Measurements from ENCODE around the gene MYO1C. TPM values are rescaled to one million over a fixed set of nuclear protein-coding genes. Genes with fewer than 3 reads are reported as not detected.
"Not testable (repeated sequence)": the region's sequence is repeated elsewhere in the genome, so short reads cannot be mapped to it uniquely, and the experiment has no call there.

The MYO1C gene
- total RNA-seq, 1 donor, result 4.0 TPM

GRCh38 chr17:1470071-1470754 lies 22.3 kb downstream of the MYO1C start:
- peak in 2 of 3 donors; percentile 45 to 70 for DNase-seq (ENCODE audit: low read depth in 2 of 3, low spot score in 2 of 3)

- DNase-seq (ENCODE audit: low read depth in 2 of 3, low spot score in 2 of 3), result no peak
These were observed 23.1 kb downstream of the MYO1C start for GRCh38 chr17:1469231-1469852.

GRCh38 chr17:1467898-1468492 lies 24.5 kb downstream of the MYO1C start:
- DNase-seq (ENCODE audit: low read depth in 2 of 3, low spot score in 2 of 3), result no peak

GRCh38 chr17:1467258-1467657 lies 25.2 kb downstream of the MYO1C start:
- no peak for DNase-seq (ENCODE audit: low read depth in 2 of 3, low spot score in 2 of 3)

- DNase-seq (ENCODE audit: low read depth in 2 of 3, low spot score in 2 of 3), result no peak
These were observed 28.3 kb downstream of the MYO1C start for GRCh38 chr17:1464186-1464585.

- no peak for DNase-seq (ENCODE audit: low read depth in 2 of 3, low spot score in 2 of 3)
These were observed 30.0 kb downstream of the MYO1C start for GRCh38 chr17:1462164-1463112.

GRCh38 chr17:1461198-1461944 lies 31.1 kb downstream of the MYO1C start:
- DNase-seq (ENCODE audit: low read depth in 2 of 3, low spot score in 2 of 3), result no peak

GRCh38 chr17:1460233-1460632 lies 32.3 kb downstream of the MYO1C start:
- peak in 1 of 3 donors; percentile 41 for DNase-seq (ENCODE audit: low read depth in 2 of 3, low spot score in 2 of 3)

- DNase-seq (ENCODE audit: low read depth in 2 of 3, low spot score in 2 of 3), result peak; percentile 96 to 98 (median 97)
These were observed 36.5 kb downstream of the MYO1C start, which contains the start of gene CRK for GRCh38 chr17:1455797-1456599. CRK (minus strand) TSS chr17:1456232; CDS start chr17:1456117, 115 bp downstream.

- peak in 2 of 3 donors; percentile 45 to 59 for DNase-seq (ENCODE audit: low read depth in 2 of 3, low spot score in 2 of 3)
These were observed 37.1 kb downstream of the MYO1C start for GRCh38 chr17:1455291-1455796.

- no peak for DNase-seq (ENCODE audit: low read depth in 2 of 3, low spot score in 2 of 3)
These were observed 37.9 kb downstream of the MYO1C start for GRCh38 chr17:1454541-1454940.

GRCh38 chr17:1453694-1454093 lies 38.8 kb downstream of the MYO1C start:
- DNase-seq (ENCODE audit: low read depth in 2 of 3, low spot score in 2 of 3), result not testable (repeated sequence)

- DNase-seq (ENCODE audit: low read depth in 2 of 3, low spot score in 2 of 3), result no peak
These were observed 39.6 kb downstream of the MYO1C start for GRCh38 chr17:1452836-1453235.

- DNase-seq (ENCODE audit: low read depth in 2 of 3, low spot score in 2 of 3), result not testable (repeated sequence)
These were observed 42.2 kb downstream of the MYO1C start for GRCh38 chr17:1450261-1450660.

GRCh38 chr17:1449412-1449967 lies 43.0 kb downstream of the MYO1C start:
- DNase-seq (ENCODE audit: low read depth in 2 of 3, low spot score in 2 of 3), result no peak

- DNase-seq (ENCODE audit: low read depth in 2 of 3, low spot score in 2 of 3), result no peak
These were observed 45.4 kb downstream of the MYO1C start for GRCh38 chr17:1447052-1447451.

GRCh38 chr17:1446201-1446600 lies 46.3 kb downstream of the MYO1C start:
- DNase-seq (ENCODE audit: low read depth in 2 of 3, low spot score in 2 of 3), result no peak

GRCh38 chr17:1445695-1446094 lies 46.8 kb downstream of the MYO1C start:
- DNase-seq (ENCODE audit: low read depth in 2 of 3, low spot score in 2 of 3), result not testable (repeated sequence)

GRCh38 chr17:1442721-1443120 lies 49.8 kb downstream of the MYO1C start:
- not testable (repeated sequence) for DNase-seq (ENCODE audit: low read depth in 2 of 3, low spot score in 2 of 3)

Measured in hematopoietic multipotent progenitor cell (in vitro differentiated cells).